Heart right ventricle (tissue), 16 donors: ENCODE data around the gene THSD7B. TPM values are rescaled to one million over a fixed set of nuclear protein-coding genes. Genes with fewer than 3 reads are reported as not detected.
A peak's percentile ranks its signal among the peaks of the same experiment; 100 is the strongest.

Experiments used
- ATAC-seq, 8 donors: fragments of 200-7000 bp; cut with Tn5 transposase; one replicate each; pipeline ENCODE4 v1.9.1; 2020; ENCODE audit warnings: mild to moderate bottlenecking in 8 of 8, moderate library complexity in 8 of 8, moderate number of reproducible peaks in 1 of 8
- DNase-seq, 2 donors: peaks; one replicate each; pipeline ENCODE4 v3.0.0-alpha.2; 2020
- H3K27ac ChIP-seq, 10 donors: fragments of 200-600 bp; sonication (generic) in 2 of 10; one replicate each; pipeline versions ENCODE4 v1.5.0 to v1.8.0; 2020 to 2022; ENCODE audit warnings: mild to moderate bottlenecking in 3 of 10
- H3K27me3 ChIP-seq, 7 donors: fragments of 200-600 bp; one replicate each; pipeline ENCODE4 v1.8.0; 2021 to 2022; ENCODE audit warnings: mild to moderate bottlenecking in 2 of 7
- H3K36me3 ChIP-seq, 9 donors: fragments of 200-600 bp; sonication (generic) in 1 of 9; one replicate each; pipeline versions ENCODE4 v1.5.0 to v1.8.0; 2020 to 2022; ENCODE audit warnings: mild to moderate bottlenecking in 2 of 9
- H3K4me1 ChIP-seq, 9 donors: fragments of 200-600 bp; sonication (generic) in 1 of 9; one replicate each; pipeline versions ENCODE4 v1.5.0 to v1.8.0; 2020 to 2022; ENCODE audit warnings: mild to moderate bottlenecking in 4 of 9
- H3K4me3 ChIP-seq, 10 donors: fragments of 200-600 bp; sonication (generic) in 2 of 10; one replicate each; pipeline versions ENCODE4 v1.5.0 to v1.8.0; 2020 to 2022; ENCODE audit warnings: mild to moderate bottlenecking in 7 of 10, moderate library complexity in 2 of 10
- H3K9me3 ChIP-seq, 11 donors: fragments of 200-600 bp in 10 of 11; sonication (generic) in 2 of 11; one replicate each; pipeline versions ENCODE4 v1.5.0 to v1.8.0; 2013 to 2022; ENCODE audit warnings: mild to moderate bottlenecking in 2 of 11, control low read depth in 1 of 11, moderate library complexity in 1 of 11
- WGBS, 2 donors: extraction: QIAGEN DNeasy Blood & Tissue Kit; methylation state at CpG; one replicate each; pipeline ENCODE4 v1.1.7; 2013; ENCODE audit warnings: inconsistent platforms in 1 of 2; 5-methylcytosine and 5-hydroxymethylcytosine counted together
- intact Hi-C, 10 donors: fragments of 100-400 bp; cut with DNase I; formaldehyde crosslinking; loops; one replicate each; pipeline versions ENCODE4 v1.11.1 to v1.14.2; 2022
- polyA plus RNA-seq, 2 donors: library from polyadenylated mRNA; stranded (reverse); fragments of 200-250 nt; gene quantifications; one replicate each; pipeline ENCODE4 v1.2.3, GENCODE V29; 2013
- total RNA-seq, 10 donors: library from RNA; stranded (reverse); fragmentation: NEBNext Ultra II Directional in 3 of 10; extraction: Animal tissue kit (Norgen Biotek cat#: 25700) in 3 of 10; gene quantifications; one replicate each; pipeline versions ENCODE4 v1.2.1 to v1.2.4, GENCODE V29; 2021 to 2023
- TF ChIP-seq, protein P1 (sequence below), 9 donors: fragments of 200-600 bp; sonication (generic) in 2 of 9; IDR thresholded peaks; one replicate each; pipeline versions ENCODE4 v1.5.0 to v1.8.0; 2021 to 2022; ENCODE audit warnings: antibody characterized with exemption in 9 of 9, mild to moderate bottlenecking in 5 of 9, moderate library complexity in 1 of 9
- donor health status: Arrhythmogenic right ventricular cardiomyopathy.
- donor health status: ischemic (EF 13 %, LVEDD 7.1; RV severe dilation, severe dysfunction).
- donor health status: healthy with polysubstance abuse.
- donor health status: DM: no; HTN: yes; CAD: no.
- donor health status: DM: no; HTN: no; CAD: no.
- donor health status: ischemic (EF 25% LVEDD 6.9; RV normal size, moderate dysfunction).
- donor health status: ischemic (EF 25% LVEDD 5.7; RV mildly dilated, moderate dysfunction).
- donor health status: healthy.
- donor health status: DM: yes; HTN: yes; CAD: no.
- donor health status: Ischemic cardiomyopathy.
- donor health status: ischemic (EF 35%, LVEDD 5.7; RV mildly dilated, moderate dysfunction).
- donor health status: nonischemic (EF 11% LVEDD 7.7; RV severe dilation, severe dysfunction).
- donor health status: DM: yes; HTN: yes; CAD: no.
- donor health status: PGD.
- donor health status: ischemic (EF 29% LVEDD 5.4; RV normal size, mild dysfunction).
- donor health status: nonischemic (EF 23%, LVEDD 6.1; RV moderate dilation, normal function).

Gene THSD7B
- total and polyA plus RNA-seq, 12 donors: 0.01 to 0.39 (median 0.18) TPM

DNA sequence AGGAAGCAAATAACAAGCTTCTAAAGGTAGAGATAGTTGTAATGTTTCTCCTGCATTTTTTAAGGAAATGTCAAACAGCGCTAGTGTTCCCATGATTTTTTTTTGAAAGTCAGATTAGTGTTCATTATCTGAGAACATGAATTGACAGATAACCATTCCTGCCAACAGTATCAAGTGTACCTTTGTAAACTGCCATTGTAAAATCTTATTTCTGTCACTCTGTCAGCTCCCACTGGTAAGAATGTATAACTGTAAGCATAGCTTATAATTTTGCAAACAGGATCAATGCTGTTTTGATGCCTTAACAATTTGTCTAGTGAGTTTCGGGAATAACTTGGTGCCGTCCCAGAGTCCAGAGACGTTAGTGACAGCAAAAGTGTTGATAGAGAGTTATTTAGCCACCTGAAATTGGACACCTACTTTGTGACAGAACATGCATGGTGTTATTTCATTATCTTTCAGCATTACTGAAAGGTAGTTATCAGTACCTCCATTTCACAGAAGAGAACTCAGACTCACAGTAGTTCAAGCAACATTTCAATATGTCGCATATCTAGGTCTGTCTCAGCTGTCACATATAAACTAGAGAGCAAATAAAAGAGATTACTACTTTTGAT, 221.4 kb downstream of the THSD7B start:
- Histone ChIP-seq H3K4me3 (no peak overlapping the region), H3K27me3 (no peaks in the 10 kb centered on the region), H3K4me1 (no peaks in the 10 kb centered on the region), H3K9me3 (no peaks in the 10 kb centered on the region), H3K36me3 (no peaks in the 10 kb centered on the region), H3K27ac (no peak overlapping the region)
- TF ChIP-seq, protein P1, sequence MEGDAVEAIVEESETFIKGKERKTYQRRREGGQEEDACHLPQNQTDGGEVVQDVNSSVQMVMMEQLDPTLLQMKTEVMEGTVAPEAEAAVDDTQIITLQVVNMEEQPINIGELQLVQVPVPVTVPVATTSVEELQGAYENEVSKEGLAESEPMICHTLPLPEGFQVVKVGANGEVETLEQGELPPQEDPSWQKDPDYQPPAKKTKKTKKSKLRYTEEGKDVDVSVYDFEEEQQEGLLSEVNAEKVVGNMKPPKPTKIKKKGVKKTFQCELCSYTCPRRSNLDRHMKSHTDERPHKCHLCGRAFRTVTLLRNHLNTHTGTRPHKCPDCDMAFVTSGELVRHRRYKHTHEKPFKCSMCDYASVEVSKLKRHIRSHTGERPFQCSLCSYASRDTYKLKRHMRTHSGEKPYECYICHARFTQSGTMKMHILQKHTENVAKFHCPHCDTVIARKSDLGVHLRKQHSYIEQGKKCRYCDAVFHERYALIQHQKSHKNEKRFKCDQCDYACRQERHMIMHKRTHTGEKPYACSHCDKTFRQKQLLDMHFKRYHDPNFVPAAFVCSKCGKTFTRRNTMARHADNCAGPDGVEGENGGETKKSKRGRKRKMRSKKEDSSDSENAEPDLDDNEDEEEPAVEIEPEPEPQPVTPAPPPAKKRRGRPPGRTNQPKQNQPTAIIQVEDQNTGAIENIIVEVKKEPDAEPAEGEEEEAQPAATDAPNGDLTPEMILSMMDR (IDR thresholded peaks at IDR 0.05): no peak
- DNase-seq (no peak), ATAC-seq (peak in 1 of 8 donors; percentile 20)
- intact Hi-C loops: no loop called here
- 38 to 48% methylated on average over 5 of the region's 5 CpGs for WGBS, 2 donors

DNA sequence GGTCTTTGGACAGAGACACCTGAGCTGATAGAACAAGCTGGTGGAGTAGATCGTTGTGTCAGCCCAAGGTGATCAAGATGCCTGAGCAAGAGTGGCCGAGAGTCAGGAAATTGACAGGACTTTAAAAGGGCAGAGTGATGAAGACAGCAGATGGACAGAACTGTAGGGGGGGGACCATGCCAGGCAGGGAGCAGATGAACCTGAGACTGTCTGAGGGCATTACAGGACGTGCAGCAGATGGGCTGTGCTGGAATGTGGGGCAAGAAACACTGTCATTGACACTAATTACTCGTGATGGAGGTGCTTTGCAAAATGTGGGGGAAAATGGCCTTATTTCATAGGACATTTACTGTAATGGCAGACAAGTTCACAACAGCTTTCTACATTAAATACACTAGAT, 225.0 kb downstream of the THSD7B start:
- H3K27ac ChIP-seq: no peak overlapping the region
- TF ChIP-seq, protein P1 (IDR thresholded peaks at IDR 0.05): no peak
- H3K36me3 ChIP-seq: no peaks in the 10 kb centered on the region
- no peak for DNase-seq
- ATAC-seq: no peak
- H3K4me1 ChIP-seq: no peaks in the 10 kb centered on the region
- H3K27me3 ChIP-seq: peaks cover 0 to 4% (median 0%) of the 10 kb centered on the region in 7 donors
- H3K4me3 ChIP-seq: no peak overlapping the region
- H3K9me3 ChIP-seq: no peaks in the 10 kb centered on the region
- intact Hi-C loops: no loop called here
- 62 to 66% methylated on average over 4 of the region's 4 CpGs for WGBS, 2 donors

DNA sequence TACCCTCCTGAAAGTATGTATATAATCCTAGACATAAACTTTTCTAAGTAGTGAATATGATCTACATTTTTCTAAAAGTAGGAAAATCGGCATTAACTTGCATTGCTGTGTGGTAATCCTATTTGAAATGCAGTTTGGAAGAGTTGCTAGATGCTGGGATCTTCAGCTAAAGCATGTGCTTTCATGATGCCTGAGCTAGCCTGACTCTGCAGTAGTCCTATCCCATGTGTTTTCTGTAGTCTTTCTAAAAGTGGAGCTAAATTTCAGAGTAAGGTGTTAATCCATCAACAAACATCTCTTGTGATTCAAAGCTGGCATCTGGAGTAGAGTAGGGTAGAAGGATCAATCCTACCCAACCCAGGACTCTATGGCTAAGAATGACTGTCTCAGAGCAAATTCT, 229.4 kb downstream of the THSD7B start:
- 71 to 79% methylated on average over 1 of the region's 1 CpG for WGBS, 2 donors
- Histone ChIP-seq H3K27me3 (peaks cover 0 to 4% (median 0%) of the 10 kb centered on the region in 7 donors), H3K9me3 (no peaks in the 10 kb centered on the region), H3K36me3 (no peaks in the 10 kb centered on the region), H3K4me1 (no peaks in the 10 kb centered on the region), H3K4me3 (no peak overlapping the region), H3K27ac (no peak overlapping the region)
- DNase-seq (no peak), ATAC-seq (no peak)
- intact Hi-C loops: no loop called here
- TF ChIP-seq, protein P1 (IDR thresholded peaks at IDR 0.05): no peak

DNA sequence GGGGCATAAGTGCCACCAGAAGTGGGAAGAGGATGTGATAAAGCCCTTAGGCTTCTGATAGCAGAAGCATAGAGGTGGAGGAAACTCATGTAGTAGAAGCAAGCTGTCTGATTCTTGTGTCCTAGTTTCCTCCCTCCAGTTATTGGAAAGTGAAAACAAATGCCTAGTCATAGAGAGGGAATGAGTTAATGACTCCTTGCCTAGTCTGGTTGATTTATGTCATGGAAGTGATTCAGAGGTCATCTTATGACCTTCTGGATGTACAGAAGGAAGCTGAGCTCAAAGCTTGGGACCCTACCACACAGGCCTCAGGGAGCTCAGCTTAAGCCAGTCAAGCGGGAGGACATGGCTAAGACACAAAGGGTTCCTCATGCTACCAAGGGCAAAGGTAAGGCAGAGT, 232.2 kb downstream of the THSD7B start:
- Histone ChIP-seq H3K27ac (no peak overlapping the region), H3K4me1 (no peaks in the 10 kb centered on the region), H3K9me3 (no peaks in the 10 kb centered on the region), H3K27me3 (peaks cover 0 to 4% (median 0%) of the 10 kb centered on the region in 7 donors), H3K36me3 (no peaks in the 10 kb centered on the region), H3K4me3 (no peak overlapping the region)
- intact Hi-C loops: no loop called here
- no peak for ATAC-seq
- 90% methylated on average over 1 of the region's 1 CpG for WGBS, 2 donors
- DNase-seq: no peak
- TF ChIP-seq, protein P1 (IDR thresholded peaks at IDR 0.05): no peak
